ENCODE results near the gene SMOC1.

GRCh38 chr14:69985463-69985862, 106.2 kb downstream of the SMOC1 start:
- TF ChIP-seq ZNF785 (CRISPR knock-in tag; IDR thresholded peaks at IDR 0.05) (no peak), CTCF (IDR thresholded peaks at IDR 0.05 in 2 of 3, conservative IDR thresholded peaks at IDR 0.05 in 1 of 3; ENCODE audit: insufficient read depth in 2 of 3, low read depth in 1 of 3, low read length in 3 of 3) (no peak), ZNF699 (CRISPR knock-in tag; IDR thresholded peaks at IDR 0.05; ENCODE audit: insufficient replicate concordance) (no peak), RBM25 (IDR thresholded peaks at IDR 0.05; ENCODE audit: low read depth, low read length, severe bottlenecking) (no peak), CEBPB (tag; IDR thresholded peaks at IDR 0.05) (no peak), ZNF12 (CRISPR knock-in tag; IDR thresholded peaks at IDR 0.05) (no peak), EP300 (IDR thresholded peaks at IDR 0.05; ENCODE audit: low read length) (no peak), ZNF224 (CRISPR knock-in tag; IDR thresholded peaks at IDR 0.05) (no peak), EZH2 (IDR thresholded peaks at IDR 0.05; ENCODE audit: borderline replicate concordance, low read depth, low read length) (no peak), NELFE (IDR thresholded peaks at IDR 0.05; ENCODE audit: insufficient read depth, insufficient read length) (no peak), HDAC2 (IDR thresholded peaks at IDR 0.05) (no peak), YY1 (IDR thresholded peaks at IDR 0.05; ENCODE audit: borderline replicate concordance in 1 of 3, control insufficient read depth in 1 of 3, extremely low read depth in 1 of 3, insufficient read depth in 3 of 3, insufficient read length in 1 of 3, insufficient replicate concordance in 2 of 3, low read depth in 1 of 3, low read length in 2 of 3) (no peak), MAZ (CRISPR knock-in tag; conservative IDR thresholded peaks at IDR 0.05 in 1 of 2, IDR thresholded peaks at IDR 0.05 in 1 of 2) (no peak)
